ENCODE measurements around the gene HNRNPC. TPM values are rescaled to one million over a fixed set of nuclear protein-coding genes. Genes with fewer than 3 reads are reported as not detected.

Gene HNRNPC
- total RNA-seq, 2 donors from 2014 or later, result 948 to 1,048 TPM

GRCh38 chr14:21209185-21209584 is 60.1 kb downstream of the HNRNPC start:
- DNase-seq (ENCODE audit: low spot score in 2 of 2), result no peak
- H3K9me3 Mint-ChIP-seq, result no peaks in the 10 kb centered on the region
- H3K36me3 Mint-ChIP-seq, result peaks cover 33 to 69% of the 10 kb centered on the region in 2 donors
- ATAC-seq, result no peak
- H3K27ac Mint-ChIP-seq, result peak overlapping the region in 1 of 2 donors; percentile 48

GRCh38 chr14:21208554-21208953 is 60.7 kb downstream of the HNRNPC start:
- ATAC-seq, result no peak
- Mint-ChIP-seq H3K9me3 (no peaks in the 10 kb centered on the region), H3K36me3 (peaks cover 31 to 63% of the 10 kb centered on the region in 2 donors), H3K27ac (peak overlapping the region; percentile 48 to 67)
- no peak for DNase-seq (ENCODE audit: low spot score in 2 of 2)

GRCh38 chr14:21206753-21207684 is 62.2 kb downstream of the HNRNPC start:
- H3K9me3 Mint-ChIP-seq, result no peaks in the 10 kb centered on the region
- H3K27ac Mint-ChIP-seq, result peak overlapping the region in 1 of 2 donors; percentile 48
- H3K36me3 Mint-ChIP-seq, result peaks cover 22 to 52% of the 10 kb centered on the region in 2 donors
- no peak for ATAC-seq
- DNase-seq (ENCODE audit: low spot score in 2 of 2), result no peak

- DNase-seq (ENCODE audit: low spot score in 2 of 2) (no peak), ATAC-seq (peak in 1 of 2 donors; percentile 34)
- Mint-ChIP-seq H3K9me3 (no peaks in the 10 kb centered on the region), H3K27ac (peak overlapping the region in 1 of 2 donors; percentile 48), H3K36me3 (peaks cover 14 to 41% of the 10 kb centered on the region in 2 donors)
These were observed 63.3 kb downstream of the HNRNPC start for GRCh38 chr14:21205678-21206581.

GRCh38 chr14:21205026-21205677 is 64.1 kb downstream of the HNRNPC start:
- H3K9me3 Mint-ChIP-seq, result no peaks in the 10 kb centered on the region
- DNase-seq (ENCODE audit: low spot score in 2 of 2) (no peak), ATAC-seq (no peak)
- H3K27ac Mint-ChIP-seq, result peak overlapping the region in 1 of 2 donors; percentile 4
- peaks cover 14 to 38% of the 10 kb centered on the region in 2 donors for H3K36me3 Mint-ChIP-seq

GRCh38 chr14:21204167-21205025 is 64.8 kb downstream of the HNRNPC start:
- H3K9me3 Mint-ChIP-seq, result no peaks in the 10 kb centered on the region
- peak overlapping the region; percentile 61 to 82 for H3K27ac Mint-ChIP-seq
- no peak for DNase-seq (ENCODE audit: low spot score in 2 of 2)
- peaks cover 14 to 31% of the 10 kb centered on the region in 2 donors for H3K36me3 Mint-ChIP-seq
- ATAC-seq, result peak in 1 of 2 donors; percentile 18

- peak in 1 of 2 donors; percentile 15 for ATAC-seq
- Mint-ChIP-seq H3K27ac (peak overlapping the region; percentile 61 to 82), H3K36me3 (peaks cover 14 to 28% of the 10 kb centered on the region in 2 donors), H3K9me3 (no peaks in the 10 kb centered on the region)
- DNase-seq (ENCODE audit: low spot score in 2 of 2), result no peak
These were observed 65.6 kb downstream of the HNRNPC start for GRCh38 chr14:21203470-21204166.

- Mint-ChIP-seq H3K36me3 (peaks cover 5 to 19% of the 10 kb centered on the region in 2 donors), H3K27ac (peak overlapping the region; percentile 9 to 58), H3K9me3 (peaks cover 0 to 4% of the 10 kb centered on the region in 2 donors)
- ATAC-seq (no peak), DNase-seq (ENCODE audit: low spot score in 2 of 2) (no peak)
These were observed 66.5 kb downstream of the HNRNPC start for GRCh38 chr14:21202463-21203358.

- Mint-ChIP-seq H3K36me3 (peaks cover 2 to 11% of the 10 kb centered on the region in 2 donors), H3K9me3 (peaks cover 0 to 7% of the 10 kb centered on the region in 2 donors)
- no peak for ATAC-seq
These were observed 67.3 kb downstream of the HNRNPC start for GRCh38 chr14:21201732-21202462.

GRCh38 chr14:21200752-21201461 is 68.3 kb downstream of the HNRNPC start:
- ATAC-seq (no peak), DNase-seq (ENCODE audit: low spot score in 2 of 2) (no peak)
- no peak overlapping the region for H3K27ac Mint-ChIP-seq
- H3K9me3 Mint-ChIP-seq, result peaks cover 0 to 7% of the 10 kb centered on the region in 2 donors
- peaks cover 0 to under 1% of the 10 kb centered on the region in 2 donors for H3K36me3 Mint-ChIP-seq

More at GRCh38 chr14:21201732-21202462, 67.3 kb downstream of the HNRNPC start:
- peak overlapping the region; percentile 9 to 75 for H3K27ac Mint-ChIP-seq
- no peak for DNase-seq (ENCODE audit: low spot score in 2 of 2)

- DNase-seq (ENCODE audit: low spot score in 2 of 2) (no peak), ATAC-seq (peak in 1 of 2 donors; percentile 39)
- peaks cover 0 to 7% of the 10 kb centered on the region in 2 donors for H3K9me3 Mint-ChIP-seq
- peak overlapping the region in 1 of 2 donors; percentile 26 for H3K27ac Mint-ChIP-seq
- no peaks in the 10 kb centered on the region for H3K36me3 Mint-ChIP-seq
These were observed 69.4 kb downstream of the HNRNPC start for GRCh38 chr14:21199611-21200560.

Data from activated naive CD4-positive, alpha-beta T cell treated with anti-CD3 and anti-CD28 coated beads, Interleukin-2, amount 50 U/mL, for 72 hours (primary cell).